ENCODE measurements around the gene ZNF622.
"Not testable (repeated sequence)": the region's sequence is repeated elsewhere in the genome, so short reads cannot be mapped to it uniquely, and the experiment has no call there.

Gene ZNF622

DNA sequence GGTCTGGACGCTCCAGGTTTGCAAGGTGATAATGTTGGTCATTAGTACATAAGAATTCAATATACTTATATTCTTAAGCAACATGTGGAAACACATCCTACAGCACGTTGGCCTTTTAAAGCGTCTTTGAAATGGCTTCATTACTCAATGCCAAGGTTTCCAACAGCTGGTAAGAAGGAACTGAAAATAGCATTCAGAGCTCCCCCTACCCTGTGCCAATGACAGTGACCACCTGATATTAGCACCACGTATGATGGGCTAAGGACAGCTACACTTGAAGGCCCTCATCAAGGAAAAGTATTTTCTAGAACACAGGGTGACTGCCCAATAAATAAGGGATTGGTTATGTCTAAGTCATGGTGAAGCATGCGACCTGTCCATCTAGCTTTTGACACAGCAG, 9.9 kb downstream of the ZNF622 start:
- no peaks in the 10 kb centered on the region for H3K27me3 ChIP-seq (ENCODE audit: control insufficient read depth, insufficient read depth, low read length)
- H3K9ac ChIP-seq (ENCODE audit: low read depth, low read length) = no peak overlapping the region
- H3K4me3 ChIP-seq (ENCODE audit: low read depth, low read length) = no peak overlapping the region
- H3K36me3 ChIP-seq (ENCODE audit: control insufficient read depth, insufficient read depth, low read length) = peaks cover 8% of the 10 kb centered on the region
- no peaks in the 10 kb centered on the region for H3K9me3 ChIP-seq (ENCODE audit: control insufficient read depth, insufficient read depth, low read length)
- no peaks in the 10 kb centered on the region for H3K4me1 ChIP-seq (ENCODE audit: control insufficient read depth, insufficient read depth, low read length)

DNA sequence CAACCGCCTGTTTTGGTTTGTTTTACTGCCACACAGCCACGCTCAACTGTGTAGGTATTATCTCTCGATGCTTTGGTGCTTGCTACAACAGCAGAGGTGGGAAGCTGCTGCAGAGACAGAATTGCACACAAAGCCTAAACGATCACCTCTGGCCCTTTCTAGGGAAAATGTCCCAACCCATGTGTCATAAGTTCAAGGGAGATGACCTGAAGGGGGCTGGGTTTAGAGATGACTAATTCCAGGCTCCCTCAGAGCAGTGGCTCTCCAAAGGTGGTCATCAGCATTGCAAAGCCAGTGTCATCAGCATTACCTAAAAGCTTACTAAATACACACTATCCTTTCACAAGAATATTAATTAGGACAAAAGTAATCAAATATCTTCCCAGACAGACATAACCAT, 10.9 kb downstream of the ZNF622 start:
- Histone ChIP-seq H3K36me3 (ENCODE audit: control insufficient read depth, insufficient read depth, low read length) (peaks cover 12% of the 10 kb centered on the region), H3K9me3 (ENCODE audit: control insufficient read depth, insufficient read depth, low read length) (no peaks in the 10 kb centered on the region), H3K27me3 (ENCODE audit: control insufficient read depth, insufficient read depth, low read length) (no peaks in the 10 kb centered on the region), H3K9ac (ENCODE audit: low read depth, low read length) (no peak overlapping the region), H3K4me3 (ENCODE audit: low read depth, low read length) (no peak overlapping the region), H3K4me1 (ENCODE audit: control insufficient read depth, insufficient read depth, low read length) (no peaks in the 10 kb centered on the region)

DNA sequence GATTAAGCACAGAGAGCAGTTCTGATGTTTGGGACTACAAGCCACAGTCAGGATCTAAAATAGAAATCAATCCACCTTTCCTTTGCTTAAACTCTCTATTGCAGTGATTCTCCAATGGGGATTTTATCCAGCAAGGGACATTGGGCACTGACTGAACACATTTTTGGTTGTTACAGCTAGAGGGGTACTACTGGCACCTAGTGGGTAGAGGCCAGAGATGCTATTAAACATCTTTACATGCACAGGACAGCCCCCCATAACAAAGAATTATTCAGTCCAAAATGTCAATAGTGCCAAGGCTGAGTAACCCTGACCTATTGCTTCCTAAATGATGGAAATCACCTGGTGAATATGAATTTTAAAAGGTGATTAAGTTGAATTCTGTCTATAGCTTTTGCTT, 12.0 kb downstream of the ZNF622 start:
- H3K36me3 ChIP-seq (ENCODE audit: control insufficient read depth, insufficient read depth, low read length) = peaks cover 12% of the 10 kb centered on the region
- no peaks in the 10 kb centered on the region for H3K27me3 ChIP-seq (ENCODE audit: control insufficient read depth, insufficient read depth, low read length)
- no peak overlapping the region for H3K4me3 ChIP-seq (ENCODE audit: low read depth, low read length)
- no peak overlapping the region for H3K9ac ChIP-seq (ENCODE audit: low read depth, low read length)
- no peaks in the 10 kb centered on the region for H3K4me1 ChIP-seq (ENCODE audit: control insufficient read depth, insufficient read depth, low read length)
- H3K9me3 ChIP-seq (ENCODE audit: control insufficient read depth, insufficient read depth, low read length) = no peaks in the 10 kb centered on the region

DNA sequence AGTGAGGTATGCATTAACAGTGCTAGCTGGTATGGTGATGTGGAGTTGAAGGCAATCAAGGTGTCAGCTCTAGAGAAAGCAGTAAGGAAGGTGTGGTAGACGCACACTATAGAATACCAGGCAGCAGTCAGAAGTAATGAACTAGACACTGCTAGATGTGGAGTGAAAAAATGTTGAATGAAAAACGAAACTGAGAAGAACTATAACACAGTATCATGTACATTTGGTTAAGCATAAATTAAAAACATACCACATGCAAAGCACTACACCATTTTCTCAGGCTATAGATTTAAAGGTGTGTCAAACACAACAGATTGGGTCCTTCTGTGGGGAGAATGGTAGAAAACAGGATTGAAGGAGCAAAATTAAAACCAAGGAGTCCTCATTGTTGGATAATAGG, 15.4 kb downstream of the ZNF622 start:
- Histone ChIP-seq H3K4me1 (ENCODE audit: control insufficient read depth, insufficient read depth, low read length) (no peaks in the 10 kb centered on the region), H3K9ac (ENCODE audit: low read depth, low read length) (no peak overlapping the region), H3K27me3 (ENCODE audit: control insufficient read depth, insufficient read depth, low read length) (no peaks in the 10 kb centered on the region), H3K36me3 (ENCODE audit: control insufficient read depth, insufficient read depth, low read length) (peaks cover 10% of the 10 kb centered on the region), H3K4me3 (ENCODE audit: low read depth, low read length) (no peak overlapping the region), H3K9me3 (ENCODE audit: control insufficient read depth, insufficient read depth, low read length) (no peaks in the 10 kb centered on the region)

DNA sequence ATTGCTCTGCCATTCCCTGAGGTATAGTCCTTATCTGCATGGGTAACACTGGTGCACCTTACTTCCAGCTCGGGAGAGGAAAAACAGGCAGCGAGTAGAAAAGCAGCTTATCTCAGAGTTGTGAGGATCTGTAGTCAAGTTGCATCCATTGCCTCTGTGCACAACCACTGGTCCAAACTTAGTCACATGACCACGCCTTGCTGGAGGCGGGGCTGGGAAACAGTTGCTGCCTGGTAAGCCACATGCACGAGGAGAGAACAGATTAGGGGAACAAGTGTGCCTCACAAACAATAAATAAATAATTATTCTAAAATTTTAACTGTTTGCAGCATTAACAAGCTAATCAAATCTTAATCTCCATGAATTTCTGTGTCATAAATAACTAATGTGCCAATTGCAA, 18.6 kb downstream of the ZNF622 start:
- Histone ChIP-seq H3K9me3 (ENCODE audit: control insufficient read depth, insufficient read depth, low read length) (no peaks in the 10 kb centered on the region), H3K4me1 (ENCODE audit: control insufficient read depth, insufficient read depth, low read length) (no peaks in the 10 kb centered on the region)

DNA sequence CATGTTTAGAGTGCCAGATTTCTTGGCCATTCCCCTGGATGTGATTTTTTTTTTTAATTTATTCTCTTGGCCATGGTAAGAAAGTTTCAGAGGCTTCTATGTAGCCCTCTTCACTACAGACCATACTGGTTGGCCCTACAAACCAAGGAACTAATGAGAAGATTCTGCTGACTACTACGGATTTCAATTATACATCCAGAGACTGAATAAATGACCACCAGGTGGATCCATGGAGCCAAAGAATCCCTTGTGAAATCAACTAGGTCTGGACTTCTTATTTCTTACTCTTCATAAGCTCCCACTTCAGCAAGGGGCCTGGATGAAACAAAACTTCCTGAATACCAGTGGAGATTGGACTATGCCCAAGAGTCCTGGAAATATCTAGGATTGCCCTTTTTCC, 27.6 kb downstream of the ZNF622 start:
- H3K27me3 ChIP-seq (ENCODE audit: control insufficient read depth, insufficient read depth, low read length) = no peaks in the 10 kb centered on the region
- no peaks in the 10 kb centered on the region for H3K36me3 ChIP-seq (ENCODE audit: control insufficient read depth, insufficient read depth, low read length)
- H3K9me3 ChIP-seq (ENCODE audit: control insufficient read depth, insufficient read depth, low read length) = no peaks in the 10 kb centered on the region
- peaks cover under 1% of the 10 kb centered on the region for H3K4me1 ChIP-seq (ENCODE audit: control insufficient read depth, insufficient read depth, low read length)
- H3K4me3 ChIP-seq (ENCODE audit: low read depth, low read length) = no peak overlapping the region
- no peak overlapping the region for H3K9ac ChIP-seq (ENCODE audit: low read depth, low read length)

More for the DNA sequence above, 18.6 kb downstream of the ZNF622 start:
- H3K36me3 ChIP-seq (ENCODE audit: control insufficient read depth, insufficient read depth, low read length) = peaks cover 10% of the 10 kb centered on the region
- H3K27me3 ChIP-seq (ENCODE audit: control insufficient read depth, insufficient read depth, low read length) = no peaks in the 10 kb centered on the region
- H3K4me3 ChIP-seq (ENCODE audit: low read depth, low read length) = no peak overlapping the region
- no peak overlapping the region for H3K9ac ChIP-seq (ENCODE audit: low read depth, low read length)

DNA sequence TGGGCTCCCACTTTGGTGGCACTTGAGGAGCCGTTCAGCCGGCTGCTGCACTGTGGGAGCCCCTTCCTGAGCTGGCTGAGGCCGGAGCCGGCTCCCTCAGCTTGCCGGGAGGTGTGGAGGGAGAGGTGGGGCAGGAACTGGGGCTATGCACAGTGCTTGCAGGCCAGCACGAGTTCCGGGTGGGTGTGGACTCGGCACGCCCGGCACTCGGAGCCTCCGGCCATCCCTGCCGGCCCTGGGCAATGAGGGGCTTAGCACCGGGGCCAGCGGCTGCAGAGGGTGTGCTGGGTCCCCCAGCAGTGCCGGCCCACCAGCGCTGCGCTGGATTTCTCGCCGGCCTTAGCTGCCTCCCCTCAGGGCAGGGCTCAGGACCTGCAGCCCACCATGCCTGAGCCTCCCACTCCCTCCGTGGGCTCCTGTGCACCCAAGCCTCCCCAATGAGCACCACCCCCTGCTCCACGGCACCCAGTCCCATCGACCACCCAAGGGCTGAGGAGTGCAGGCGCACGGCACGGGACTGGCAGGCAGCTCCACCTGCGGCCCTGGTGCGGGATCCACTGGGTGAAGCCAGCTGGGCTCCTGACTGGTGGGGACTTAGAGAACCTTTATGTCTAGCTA, 29.4 kb downstream of the ZNF622 start:
- not testable (repeated sequence) for H3K4me1 ChIP-seq (ENCODE audit: control insufficient read depth, insufficient read depth, low read length); H3K9ac ChIP-seq (ENCODE audit: low read depth, low read length); H3K27me3 ChIP-seq (ENCODE audit: control insufficient read depth, insufficient read depth, low read length); H3K9me3 ChIP-seq (ENCODE audit: control insufficient read depth, insufficient read depth, low read length); H3K4me3 ChIP-seq (ENCODE audit: low read depth, low read length); H3K36me3 ChIP-seq (ENCODE audit: control insufficient read depth, insufficient read depth, low read length)

DNA sequence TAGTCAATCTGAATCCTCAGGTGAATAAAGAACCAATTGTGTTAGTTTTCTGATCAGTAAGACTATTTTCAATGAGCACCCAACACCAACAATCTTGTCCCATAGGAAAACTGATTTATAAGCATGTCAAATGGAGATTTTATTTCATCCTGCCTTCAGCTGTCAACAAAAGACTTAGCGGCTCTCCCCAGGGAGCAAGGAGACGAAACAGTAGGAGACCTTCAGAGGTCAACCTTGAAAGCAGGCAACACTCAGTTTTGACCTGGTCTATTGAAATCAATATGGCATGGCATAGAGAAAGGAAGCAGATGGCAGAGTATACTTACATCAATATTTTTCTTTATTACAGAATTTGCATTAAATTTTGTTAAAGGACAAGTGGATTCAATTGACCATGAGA, 34.1 kb downstream of the ZNF622 start:
- Histone ChIP-seq H3K36me3 (ENCODE audit: control insufficient read depth, insufficient read depth, low read length) (no peaks in the 10 kb centered on the region), H3K9me3 (ENCODE audit: control insufficient read depth, insufficient read depth, low read length) (no peaks in the 10 kb centered on the region), H3K9ac (ENCODE audit: low read depth, low read length) (no peak overlapping the region), H3K27me3 (ENCODE audit: control insufficient read depth, insufficient read depth, low read length) (no peaks in the 10 kb centered on the region), H3K4me3 (ENCODE audit: low read depth, low read length) (no peak overlapping the region), H3K4me1 (ENCODE audit: control insufficient read depth, insufficient read depth, low read length) (peaks cover 26% of the 10 kb centered on the region)

DNA sequence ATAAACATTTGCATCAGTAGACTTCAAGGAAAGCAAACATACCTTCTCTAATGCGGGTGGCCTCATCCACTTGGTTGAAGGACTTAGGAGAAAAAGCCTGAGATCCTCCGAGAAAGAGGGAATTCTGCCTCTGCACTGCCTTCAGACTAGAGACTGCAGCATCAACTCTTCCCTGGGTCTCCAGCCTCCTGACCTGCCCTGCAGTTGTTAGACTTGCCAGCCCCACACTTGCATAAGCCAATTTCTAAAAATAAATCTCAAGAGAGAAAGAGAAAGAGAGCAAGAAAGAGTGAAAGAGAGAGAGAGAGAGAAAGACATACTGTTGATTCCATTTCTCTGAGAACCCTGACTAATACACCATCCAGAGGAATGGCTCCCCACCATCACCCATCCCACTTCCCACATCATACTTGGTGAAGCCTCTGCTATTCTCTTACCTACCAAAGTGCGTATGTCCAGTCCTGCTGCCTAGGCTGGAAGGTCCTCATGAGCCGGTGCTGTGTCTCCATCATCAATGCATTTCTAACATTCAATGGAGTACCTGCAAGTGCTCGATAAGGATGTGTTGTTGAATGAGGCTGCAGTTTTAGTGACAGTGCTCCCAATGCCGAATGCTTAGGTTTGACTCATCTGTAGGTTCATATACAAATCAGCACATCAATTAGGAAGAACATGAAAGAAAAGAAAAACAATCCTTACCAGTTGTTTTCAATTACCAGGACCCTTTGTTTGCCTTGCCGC, 35.1 kb downstream of the ZNF622 start:
- no peaks in the 10 kb centered on the region for H3K9me3 ChIP-seq (ENCODE audit: control insufficient read depth, insufficient read depth, low read length)
- no peak overlapping the region for H3K4me3 ChIP-seq (ENCODE audit: low read depth, low read length)
- no peak overlapping the region for H3K9ac ChIP-seq (ENCODE audit: low read depth, low read length)
- no peaks in the 10 kb centered on the region for H3K27me3 ChIP-seq (ENCODE audit: control insufficient read depth, insufficient read depth, low read length)
- peaks cover 27% of the 10 kb centered on the region for H3K4me1 ChIP-seq (ENCODE audit: control insufficient read depth, insufficient read depth, low read length)
- no peaks in the 10 kb centered on the region for H3K36me3 ChIP-seq (ENCODE audit: control insufficient read depth, insufficient read depth, low read length)

DNA sequence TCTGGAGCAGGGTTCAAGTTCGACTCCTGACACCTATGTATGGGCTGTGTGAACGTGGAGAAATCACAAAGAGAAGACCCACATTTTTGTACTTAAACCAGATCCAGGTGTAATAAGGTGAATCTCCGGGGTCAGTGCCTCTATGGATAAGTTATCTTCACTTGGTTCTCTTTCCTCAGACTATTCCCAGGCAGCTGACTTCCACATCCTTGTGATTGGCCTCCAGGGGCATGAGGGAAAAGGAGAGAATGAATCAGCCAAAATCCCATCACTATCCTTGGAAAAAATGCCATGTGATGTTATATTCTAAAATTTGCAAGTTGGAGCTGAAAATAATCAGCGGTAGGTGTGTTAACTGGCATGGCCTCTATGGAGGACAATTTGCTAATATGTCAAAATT, 37.2 kb downstream of the ZNF622 start:
- H3K4me3 ChIP-seq (ENCODE audit: low read depth, low read length) = no peak overlapping the region
- no peak overlapping the region for H3K9ac ChIP-seq (ENCODE audit: low read depth, low read length)
- peaks cover 31% of the 10 kb centered on the region for H3K4me1 ChIP-seq (ENCODE audit: control insufficient read depth, insufficient read depth, low read length)
- no peaks in the 10 kb centered on the region for H3K27me3 ChIP-seq (ENCODE audit: control insufficient read depth, insufficient read depth, low read length)
- no peaks in the 10 kb centered on the region for H3K36me3 ChIP-seq (ENCODE audit: control insufficient read depth, insufficient read depth, low read length)
- H3K9me3 ChIP-seq (ENCODE audit: control insufficient read depth, insufficient read depth, low read length) = no peaks in the 10 kb centered on the region

DNA sequence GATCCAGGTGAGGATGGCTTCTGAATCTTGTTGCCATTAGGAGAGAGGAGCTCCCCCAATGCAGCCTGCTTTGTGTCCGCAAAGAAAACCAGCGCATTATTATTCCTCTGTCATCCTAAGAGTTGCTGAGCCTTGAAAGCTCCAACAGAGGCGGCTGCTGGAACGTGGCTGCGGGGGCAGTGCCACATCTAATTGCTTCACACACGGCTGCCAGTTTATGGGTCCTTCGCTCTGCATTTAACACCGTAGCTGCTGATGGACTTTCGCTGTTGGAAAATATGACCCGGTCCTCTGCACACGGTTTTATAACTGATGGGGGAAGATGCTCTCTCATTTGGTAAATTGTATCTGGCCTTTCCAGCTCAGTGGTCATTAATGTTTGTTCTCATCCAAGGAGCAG, 38.0 kb downstream of the ZNF622 start:
- H3K4me3 ChIP-seq (ENCODE audit: low read depth, low read length) = no peak overlapping the region
- no peaks in the 10 kb centered on the region for H3K9me3 ChIP-seq (ENCODE audit: control insufficient read depth, insufficient read depth, low read length)
- H3K4me1 ChIP-seq (ENCODE audit: control insufficient read depth, insufficient read depth, low read length) = peaks cover 27% of the 10 kb centered on the region
- no peak overlapping the region for H3K9ac ChIP-seq (ENCODE audit: low read depth, low read length)
- H3K27me3 ChIP-seq (ENCODE audit: control insufficient read depth, insufficient read depth, low read length) = no peaks in the 10 kb centered on the region
- no peaks in the 10 kb centered on the region for H3K36me3 ChIP-seq (ENCODE audit: control insufficient read depth, insufficient read depth, low read length)

DNA sequence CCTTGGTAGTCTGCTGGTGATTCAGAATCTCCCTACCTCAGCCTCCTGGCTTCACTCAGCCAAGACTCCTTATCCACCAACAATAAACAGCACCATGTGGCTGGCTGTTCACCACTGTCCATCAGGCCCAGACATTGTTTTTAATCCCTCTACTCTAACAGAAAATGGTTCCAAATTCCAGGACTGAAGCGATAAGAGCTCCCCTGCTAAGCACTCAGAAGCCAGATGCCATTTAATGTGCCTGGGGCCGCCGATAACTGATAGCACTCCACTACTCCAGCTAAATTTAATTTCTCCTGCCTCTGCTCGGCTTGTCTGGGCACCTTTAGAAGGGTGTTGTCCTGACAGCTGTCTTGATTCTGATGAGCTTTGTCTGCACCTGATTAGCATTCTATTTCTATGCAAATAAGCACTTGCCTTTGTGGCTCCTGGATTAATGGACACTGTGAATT, 47.1 kb downstream of the ZNF622 start:
- H3K27me3 ChIP-seq (ENCODE audit: control insufficient read depth, insufficient read depth, low read length) = no peaks in the 10 kb centered on the region
- no peaks in the 10 kb centered on the region for H3K4me1 ChIP-seq (ENCODE audit: control insufficient read depth, insufficient read depth, low read length)
- H3K9ac ChIP-seq (ENCODE audit: low read depth, low read length) = no peak overlapping the region
- no peaks in the 10 kb centered on the region for H3K36me3 ChIP-seq (ENCODE audit: control insufficient read depth, insufficient read depth, low read length)
- no peak overlapping the region for H3K4me3 ChIP-seq (ENCODE audit: low read depth, low read length)
- H3K9me3 ChIP-seq (ENCODE audit: control insufficient read depth, insufficient read depth, low read length) = no peaks in the 10 kb centered on the region

Measured in iPS-15b (cell line).